Stimulated activated CD8-positive, alpha-beta memory T cell treated with anti-CD3 and anti-CD28 coated beads, Interleukin-7, amount 100 ng/mL, for 4 hours (primary cell): ENCODE results near the gene MBOAT7.
A peak's percentile ranks its signal among the peaks of the same experiment; 100 is the strongest.
"Not testable (repeated sequence)": the region's sequence is repeated elsewhere in the genome, so short reads cannot be mapped to it uniquely, and the experiment has no call there.

Experiments
- DNase-seq, 2 donors: peaks; one replicate each; pipeline ENCODE4 v3.0.0-alpha.2; 2020; ENCODE audit warnings: low read depth in 2 of 2

The MBOAT7 gene

DNA sequence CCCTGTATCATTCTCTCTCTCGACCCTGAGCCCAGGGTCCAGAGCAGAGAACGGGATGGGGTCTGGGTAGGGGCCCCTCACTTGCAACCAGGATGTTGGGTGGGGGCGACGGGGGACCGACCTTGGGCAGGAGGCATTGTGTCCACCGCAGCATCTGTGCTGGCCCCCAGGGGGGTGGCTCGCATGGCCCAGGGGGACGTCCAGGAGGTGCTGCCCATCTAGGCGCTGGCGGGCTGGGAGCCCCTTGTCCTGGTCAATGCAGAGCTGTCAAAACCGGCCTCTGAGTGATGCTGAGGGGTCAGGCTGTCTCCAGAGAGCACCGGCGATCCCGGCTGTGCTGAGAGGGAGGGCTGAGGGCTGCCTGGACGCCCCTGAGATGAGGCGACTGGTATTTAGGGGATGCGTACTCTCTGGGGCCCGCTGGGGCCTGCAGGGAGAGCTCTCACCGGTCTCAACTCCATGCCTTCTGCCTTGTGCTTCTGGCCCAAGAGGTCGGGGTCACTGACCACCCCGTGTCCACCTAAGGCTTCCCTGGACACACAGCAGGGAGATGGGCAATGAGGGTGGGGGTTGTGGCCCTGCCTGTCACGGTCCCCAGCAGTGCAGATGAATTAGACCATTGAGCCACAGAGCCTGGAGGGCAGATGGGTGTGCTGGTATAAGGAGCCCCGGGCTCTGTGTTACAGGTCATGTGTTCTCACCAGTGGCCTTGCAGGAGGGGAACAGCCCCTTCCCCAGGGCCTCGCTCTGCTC is 19.9 kb upstream of the MBOAT7 start:
- no peak for DNase-seq

GRCh38 chr19:54208784-54209057 is 19.3 kb upstream of the MBOAT7 start:
- no peak for DNase-seq

GRCh38 chr19:54207983-54208783 is 18.8 kb upstream of the MBOAT7 start:
- DNase-seq = peak in 1 of 2 donors; percentile 42

DNA sequence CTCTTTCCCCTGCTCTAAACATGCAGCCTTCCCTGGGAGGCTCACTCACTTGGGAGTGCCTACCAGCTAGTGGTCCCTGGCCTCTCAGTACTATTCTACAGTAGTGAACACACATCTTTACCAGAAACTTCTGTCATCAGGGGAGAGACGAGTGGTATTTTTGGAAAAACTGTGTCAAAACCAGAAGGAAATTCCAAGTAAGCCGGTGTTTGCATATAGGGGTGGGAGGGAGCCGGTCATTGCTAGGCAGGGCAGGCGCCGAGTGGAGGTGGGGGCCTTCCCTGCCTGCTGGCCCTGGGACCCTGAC is 18.2 kb upstream of the MBOAT7 start:
- no peak for DNase-seq

- DNase-seq = not testable (repeated sequence)
Observed at GRCh38 chr19:54207193-54207592, 17.8 kb upstream of the MBOAT7 start.

GRCh38 chr19:54206831-54207177 is 17.4 kb upstream of the MBOAT7 start:
- no peak for DNase-seq

GRCh38 chr19:54206030-54206830 is 16.9 kb upstream of the MBOAT7 start:
- no peak for DNase-seq

DNA sequence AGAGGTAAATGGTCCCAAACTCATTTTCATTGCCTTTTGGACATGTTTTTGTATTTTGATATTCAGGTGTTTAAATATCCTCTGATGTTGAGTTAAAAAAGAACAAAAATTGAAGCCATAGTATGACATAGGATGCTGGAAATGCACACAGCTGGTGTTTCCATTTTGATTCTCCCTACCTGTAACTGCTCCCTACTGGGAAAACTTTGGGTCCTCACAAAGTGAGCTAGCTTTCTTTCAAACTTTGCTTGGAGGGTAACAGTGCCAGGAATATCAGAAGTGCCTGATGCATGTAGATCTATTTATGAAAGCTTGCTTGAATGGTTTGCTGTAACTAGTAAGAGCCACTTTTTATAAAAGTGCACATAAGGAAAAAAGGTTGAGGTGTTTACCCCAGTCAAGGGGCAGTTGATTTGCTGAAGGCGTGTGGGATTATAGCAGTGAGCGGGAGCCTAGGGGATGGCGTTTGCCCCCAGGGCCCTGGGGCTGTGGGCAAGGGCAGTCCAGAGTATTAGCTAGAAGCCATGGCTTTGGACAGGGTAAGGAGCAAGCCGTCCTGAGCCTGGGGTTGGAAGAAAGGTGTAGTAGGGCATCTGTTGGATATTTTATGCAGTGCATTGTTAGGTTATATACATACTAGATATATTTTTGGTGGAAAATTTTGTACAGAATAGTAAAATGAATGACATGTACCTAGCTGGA is 15.5 kb upstream of the MBOAT7 start:
- DNase-seq = no peak

GRCh38 chr19:54203151-54203611 is 13.8 kb upstream of the MBOAT7 start:
- no peak for DNase-seq

DNA sequence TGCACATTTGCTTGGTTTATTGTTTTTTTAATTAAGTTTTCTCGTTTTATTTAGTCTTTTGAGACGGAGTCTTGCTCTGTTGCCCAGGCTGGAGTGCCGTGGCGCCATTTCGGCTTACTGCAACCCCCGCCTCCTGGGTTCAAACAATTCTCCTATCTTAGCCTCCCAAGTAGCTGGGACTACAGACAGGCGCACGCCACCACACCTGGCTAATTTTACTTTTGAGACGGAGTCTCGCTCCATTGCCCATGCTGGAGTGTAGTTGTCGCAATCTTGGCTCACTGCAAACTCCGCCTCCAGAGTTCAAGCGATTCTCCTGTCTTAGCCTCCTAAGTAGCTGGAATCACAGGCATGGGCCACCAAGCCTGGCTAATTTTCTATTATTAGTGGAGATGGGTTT is 12.6 kb upstream of the MBOAT7 start:
- no peak for DNase-seq

GRCh38 chr19:54201172-54201701 is 11.9 kb upstream of the MBOAT7 start:
- DNase-seq = no peak

- DNase-seq = no peak
Observed at GRCh38 chr19:54199401-54199800, 10.0 kb upstream of the MBOAT7 start.

GRCh38 chr19:54197121-54197520 is 7.7 kb upstream of the MBOAT7 start:
- no peak for DNase-seq

- no peak for DNase-seq
Observed at GRCh38 chr19:54196536-54196935, 7.2 kb upstream of the MBOAT7 start.

DNA sequence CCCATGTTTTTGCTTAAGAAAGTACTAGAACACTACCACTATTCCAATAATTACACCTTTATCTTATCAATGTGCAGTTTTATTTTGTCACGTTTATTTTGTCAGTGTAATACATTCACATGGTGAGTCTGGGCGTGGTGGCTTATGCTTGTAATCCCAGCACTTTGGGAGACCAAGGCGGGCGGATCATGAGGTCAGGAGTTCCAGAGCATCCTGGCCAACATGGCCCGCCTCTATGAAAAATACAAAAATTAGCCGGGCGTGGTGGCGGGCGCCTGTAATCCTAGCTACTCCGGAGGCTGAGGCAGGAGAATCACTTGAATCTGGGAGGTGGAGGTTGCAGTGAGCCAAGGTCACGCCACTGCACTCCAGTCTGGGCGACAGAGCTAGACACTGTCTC is 5.1 kb upstream of the MBOAT7 start:
- DNase-seq = not testable (repeated sequence)

DNA sequence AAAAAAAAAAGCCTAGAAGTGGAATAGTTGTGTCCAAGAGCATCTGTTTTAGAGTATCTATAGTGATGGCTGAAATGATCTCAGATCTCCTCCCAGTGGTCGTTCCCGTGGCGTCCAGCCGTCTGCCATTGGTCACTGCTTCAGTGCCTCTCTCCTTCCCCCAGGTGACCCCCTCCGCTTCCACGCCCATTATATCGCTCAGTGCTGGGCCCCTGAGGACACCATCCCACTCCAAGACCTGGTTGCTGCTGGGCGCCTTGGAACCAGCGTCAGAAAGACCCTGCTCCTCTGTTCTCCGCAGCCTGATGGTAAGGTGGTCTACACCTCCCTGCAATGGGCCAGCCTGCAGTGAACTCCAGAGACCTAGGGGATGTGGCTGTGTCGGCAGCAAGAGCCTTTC is 3.6 kb upstream of the MBOAT7 start:
- DNase-seq = no peak

GRCh38 chr19:54191811-54192453 is 2.6 kb upstream of the MBOAT7 start:
- no peak for DNase-seq

GRCh38 chr19:54191011-54191810 is 1.8 kb upstream of the MBOAT7 start, which contains the start of gene TSEN34:
TSS of gene TSEN34 (plus strand) at chr19:54191308. CDS start at chr19:54191365, 57 bp downstream.
- peak in 1 of 2 donors; percentile 87 for DNase-seq

DNA sequence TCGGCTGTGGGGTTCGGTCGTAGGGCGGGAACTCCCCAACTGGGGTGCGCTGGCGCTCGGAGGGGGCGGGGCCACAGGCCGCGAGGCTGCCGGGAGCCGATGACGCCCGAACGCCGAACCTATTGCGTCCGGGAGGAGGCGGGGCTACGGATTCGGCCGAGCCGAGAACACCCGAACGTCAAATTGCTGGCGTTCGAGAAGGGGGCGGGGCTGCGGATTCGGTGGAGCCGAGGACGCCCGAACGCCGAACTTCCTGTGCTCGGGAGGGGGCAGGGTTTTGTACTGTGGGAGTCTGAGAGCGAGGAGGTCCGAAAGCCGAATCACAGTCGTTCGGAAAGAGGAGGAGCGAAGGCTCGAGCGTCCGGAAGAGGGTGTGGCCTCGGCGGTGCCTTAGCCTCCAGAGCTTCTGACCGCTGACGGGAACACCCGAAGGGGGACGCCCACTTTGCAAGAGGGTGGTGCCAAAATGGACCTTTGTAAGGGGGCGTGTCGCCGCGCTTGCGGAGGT is 1.2 kb upstream of the MBOAT7 start:
- DNase-seq = peak; percentile 100
